Coronary artery (tissue), 2 donors: ENCODE results near the gene SCGB1C2.
A peak's percentile ranks its signal among the peaks of the same experiment; 100 is the strongest.
"Not testable (repeated sequence)": the region's sequence is repeated elsewhere in the genome, so short reads cannot be mapped to it uniquely, and the experiment has no call there.

Experiments used
- DNase-seq: peaks from one replicate; pipeline ENCODE4 v3.0.0-alpha.2; 2017; ENCODE audit warnings: low spot score
- H3K27ac ChIP-seq, 2 donors: fragments of 200-600 bp; sonication (generic); one replicate each; pipeline ENCODE4 v1.5.1; 2016 to 2019
- H3K4me3 ChIP-seq: fragments of 200-600 bp; sonication (generic); 2 replicates; pipeline ENCODE4 v1.5.1; 2016; ENCODE audit warnings: mild to moderate bottlenecking, moderate library complexity
- TF ChIP-seq, protein P1 (sequence below): fragments of 200-600 bp; sonication (generic); IDR thresholded peaks from one replicate; pipeline ENCODE4 v1.5.1; 2019; ENCODE audit warnings: antibody characterized with exemption

Gene SCGB1C2

DNA sequence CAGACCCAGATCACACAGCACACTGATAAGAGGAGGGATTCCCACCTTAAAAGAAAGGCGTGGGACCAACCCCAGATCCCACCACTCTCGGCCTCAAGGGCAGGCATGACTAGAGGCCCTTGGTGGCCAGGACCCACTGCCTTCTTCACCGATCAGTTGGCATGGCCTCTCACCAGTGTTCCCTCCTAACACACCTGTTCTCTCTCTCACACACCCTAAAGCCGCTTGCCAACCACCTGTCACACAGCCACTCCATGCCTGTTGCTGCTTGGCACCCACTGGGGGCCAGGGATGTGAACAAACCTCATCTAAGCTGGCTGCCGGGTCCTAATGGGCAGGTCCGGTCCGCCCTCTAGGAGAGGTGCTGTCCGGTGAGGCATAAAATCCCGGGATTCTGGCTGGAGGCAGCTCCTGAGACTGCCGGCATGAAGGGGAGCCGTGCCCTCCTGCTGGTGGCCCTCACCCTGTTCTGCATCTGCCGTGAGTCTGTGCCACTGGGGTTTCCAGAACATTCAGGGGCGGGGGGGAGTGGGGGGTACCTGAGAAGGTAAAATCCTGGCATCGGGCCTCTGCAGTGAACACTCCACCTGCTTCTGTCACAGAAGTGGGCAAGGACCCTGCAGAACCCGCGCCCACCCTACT, at the start of gene SCGB1C2:
Gene SCGB1C2 (plus strand): TSS at position 404 of the 642 bp plus-strand sequence. CDS start 22 bp downstream, at position 426.
- not testable (repeated sequence) for H3K4me3 ChIP-seq, H3K27ac ChIP-seq
- peak; percentile 22 for DNase-seq

DNA sequence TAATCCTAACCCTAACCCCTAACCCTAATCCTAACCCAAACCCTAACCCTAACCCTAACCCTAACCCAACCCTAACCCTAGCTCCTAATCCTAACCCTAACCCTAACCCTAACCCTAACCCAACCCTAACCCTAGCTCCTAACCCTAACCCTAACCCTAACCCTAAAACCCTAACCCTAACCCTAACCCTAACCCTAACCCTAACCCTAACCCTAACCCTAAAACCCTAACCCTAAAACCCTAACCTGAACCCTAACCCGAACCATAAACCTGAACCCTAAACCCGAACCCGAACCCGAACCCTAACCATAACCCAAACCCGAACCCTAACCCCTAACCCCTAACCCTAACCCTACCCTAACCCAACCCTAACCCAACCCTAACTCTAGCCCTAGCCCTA, 24.3 kb upstream of the SCGB1C2 start:
- H3K27ac ChIP-seq, H3K4me3 ChIP-seq, DNase-seq: not testable (repeated sequence)

DNA sequence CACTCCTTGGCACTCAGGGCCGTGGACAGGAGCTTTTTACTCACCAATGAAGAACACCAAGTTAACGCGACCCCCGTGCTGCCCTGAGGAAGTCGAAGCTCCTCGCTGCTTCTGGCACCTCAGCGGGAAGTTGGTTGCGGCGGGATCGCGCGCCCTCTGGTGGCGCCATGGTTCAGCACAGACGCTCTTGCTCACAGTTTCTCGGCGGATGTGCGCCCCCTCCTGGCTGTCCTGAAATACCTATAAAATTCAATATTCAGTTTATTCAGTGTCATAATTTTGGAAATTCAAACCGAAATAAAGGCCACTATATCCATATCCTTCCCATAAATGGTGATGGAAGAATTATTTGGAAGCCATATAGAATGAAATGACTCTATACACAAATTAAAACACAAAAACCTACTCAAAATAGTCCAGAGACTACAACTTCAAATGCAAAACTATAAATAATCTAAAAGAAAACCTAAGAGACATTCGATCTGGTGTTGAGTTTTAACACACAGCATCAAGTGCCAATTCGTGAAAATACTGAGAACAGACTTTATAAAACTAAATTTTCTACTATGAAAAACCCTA, 18.9 kb upstream of the SCGB1C2 start:
- DNase-seq, H3K27ac ChIP-seq, H3K4me3 ChIP-seq: not testable (repeated sequence)

DNA sequence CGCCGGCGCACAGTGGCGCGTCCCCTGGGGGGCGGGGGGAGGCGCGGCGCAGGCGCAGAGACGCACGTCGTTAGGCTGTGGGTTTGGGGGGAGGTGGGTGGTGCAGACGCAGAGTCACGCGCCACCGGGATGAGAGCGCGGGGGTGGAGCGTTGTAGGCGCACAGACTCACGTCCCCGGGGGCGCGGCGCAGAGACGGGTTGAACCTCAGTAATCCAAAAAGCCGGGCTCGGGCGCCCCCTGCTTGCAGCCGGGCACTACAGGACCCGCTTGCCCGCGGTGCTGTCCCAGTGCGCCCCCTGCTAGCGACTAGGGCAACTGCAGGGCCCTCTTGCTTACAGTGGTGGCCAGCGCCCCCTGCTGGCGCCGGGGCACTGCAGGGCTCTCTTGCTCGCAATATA, 3.4 kb upstream of the SCGB1C2 start:
- not testable (repeated sequence) for H3K4me3 ChIP-seq, H3K27ac ChIP-seq
- DNase-seq: peak; percentile 19

DNA sequence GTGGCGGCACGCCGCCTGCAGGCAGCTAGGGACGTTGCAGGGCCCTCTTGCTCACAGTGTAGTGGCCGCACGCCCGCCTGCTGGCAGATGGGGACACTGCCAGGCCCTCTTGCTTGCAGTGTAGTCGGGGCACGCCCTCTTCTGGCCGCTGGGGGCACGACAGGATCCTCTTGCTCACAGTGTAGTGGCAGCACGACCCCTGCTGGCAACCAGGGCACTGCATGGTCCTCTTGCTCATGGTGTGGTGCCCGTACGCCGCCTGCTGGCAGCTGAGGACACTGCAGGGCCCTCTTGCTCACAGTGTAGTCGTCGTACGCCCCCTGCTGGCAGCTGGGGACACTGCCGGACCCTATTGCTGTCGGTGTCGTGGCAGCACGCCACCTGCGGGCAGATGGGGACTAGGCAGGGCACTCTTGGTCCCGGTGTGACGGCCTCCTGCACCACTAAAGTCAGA, 3.0 kb upstream of the SCGB1C2 start:
- not testable (repeated sequence) for H3K27ac ChIP-seq, DNase-seq, H3K4me3 ChIP-seq

DNA sequence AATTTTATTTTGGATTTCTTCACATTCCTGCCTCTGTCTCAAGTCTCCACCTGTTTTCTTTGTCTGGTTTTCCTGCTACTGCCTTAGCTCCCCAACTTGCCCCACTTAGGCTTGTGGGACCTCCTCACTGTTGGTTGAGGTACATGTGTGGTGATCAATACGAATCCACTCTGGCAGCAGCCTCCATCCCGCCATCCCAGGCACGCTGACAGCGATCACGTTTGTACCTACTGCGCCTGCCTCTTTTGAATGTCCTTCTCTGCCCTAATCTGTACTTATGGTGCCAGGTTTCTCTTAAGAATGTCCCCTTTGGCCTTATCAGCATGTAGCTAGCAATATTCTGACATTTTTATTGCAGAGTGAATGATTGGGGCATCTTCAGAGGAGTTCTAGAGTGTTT, 2.3 kb upstream of the SCGB1C2 start:
- H3K4me3 ChIP-seq, DNase-seq, H3K27ac ChIP-seq: not testable (repeated sequence)

DNA sequence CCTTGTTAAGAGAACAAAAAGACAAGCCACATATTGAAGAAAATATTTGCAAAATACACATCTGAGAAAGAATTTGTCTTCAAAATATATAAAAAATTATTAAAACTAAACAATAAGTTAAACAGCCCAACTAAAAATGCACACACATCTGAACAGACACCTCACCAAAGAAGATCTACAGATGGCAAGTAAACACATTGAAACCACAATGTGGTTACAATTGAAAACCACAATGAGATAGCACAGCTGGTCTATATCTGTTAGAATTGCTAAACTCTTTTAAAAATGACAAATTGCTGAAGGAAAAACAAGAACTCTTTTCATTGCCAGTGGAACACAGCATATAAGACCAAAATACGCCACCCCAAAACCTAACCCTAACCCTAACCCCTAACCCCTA, 1.5 kb upstream of the SCGB1C2 start:
- not testable (repeated sequence) for H3K4me3 ChIP-seq, H3K27ac ChIP-seq, DNase-seq

DNA sequence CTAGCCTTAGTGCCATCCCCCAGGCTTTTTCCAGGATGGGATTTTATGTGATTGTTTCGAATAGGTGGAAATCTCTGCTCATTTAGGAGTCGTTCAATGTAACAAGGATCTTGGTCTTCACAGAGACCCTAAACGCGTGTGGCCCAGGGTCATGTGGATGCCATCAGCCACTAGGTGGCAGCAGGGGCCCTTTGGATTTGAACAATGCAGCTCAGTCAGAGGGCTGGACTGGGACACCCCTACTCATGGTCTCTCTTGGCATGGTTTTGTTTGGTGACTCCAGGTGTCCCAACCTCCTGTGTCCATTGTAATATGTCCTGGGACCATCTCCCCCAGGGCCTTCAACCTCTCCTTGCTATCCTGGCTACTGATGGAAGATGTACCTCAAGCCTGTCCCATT, 838 bp upstream of the SCGB1C2 start:
- not testable (repeated sequence) for H3K4me3 ChIP-seq, DNase-seq, H3K27ac ChIP-seq
- TF ChIP-seq, protein P1, sequence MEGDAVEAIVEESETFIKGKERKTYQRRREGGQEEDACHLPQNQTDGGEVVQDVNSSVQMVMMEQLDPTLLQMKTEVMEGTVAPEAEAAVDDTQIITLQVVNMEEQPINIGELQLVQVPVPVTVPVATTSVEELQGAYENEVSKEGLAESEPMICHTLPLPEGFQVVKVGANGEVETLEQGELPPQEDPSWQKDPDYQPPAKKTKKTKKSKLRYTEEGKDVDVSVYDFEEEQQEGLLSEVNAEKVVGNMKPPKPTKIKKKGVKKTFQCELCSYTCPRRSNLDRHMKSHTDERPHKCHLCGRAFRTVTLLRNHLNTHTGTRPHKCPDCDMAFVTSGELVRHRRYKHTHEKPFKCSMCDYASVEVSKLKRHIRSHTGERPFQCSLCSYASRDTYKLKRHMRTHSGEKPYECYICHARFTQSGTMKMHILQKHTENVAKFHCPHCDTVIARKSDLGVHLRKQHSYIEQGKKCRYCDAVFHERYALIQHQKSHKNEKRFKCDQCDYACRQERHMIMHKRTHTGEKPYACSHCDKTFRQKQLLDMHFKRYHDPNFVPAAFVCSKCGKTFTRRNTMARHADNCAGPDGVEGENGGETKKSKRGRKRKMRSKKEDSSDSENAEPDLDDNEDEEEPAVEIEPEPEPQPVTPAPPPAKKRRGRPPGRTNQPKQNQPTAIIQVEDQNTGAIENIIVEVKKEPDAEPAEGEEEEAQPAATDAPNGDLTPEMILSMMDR: peak; percentile 33

DNA sequence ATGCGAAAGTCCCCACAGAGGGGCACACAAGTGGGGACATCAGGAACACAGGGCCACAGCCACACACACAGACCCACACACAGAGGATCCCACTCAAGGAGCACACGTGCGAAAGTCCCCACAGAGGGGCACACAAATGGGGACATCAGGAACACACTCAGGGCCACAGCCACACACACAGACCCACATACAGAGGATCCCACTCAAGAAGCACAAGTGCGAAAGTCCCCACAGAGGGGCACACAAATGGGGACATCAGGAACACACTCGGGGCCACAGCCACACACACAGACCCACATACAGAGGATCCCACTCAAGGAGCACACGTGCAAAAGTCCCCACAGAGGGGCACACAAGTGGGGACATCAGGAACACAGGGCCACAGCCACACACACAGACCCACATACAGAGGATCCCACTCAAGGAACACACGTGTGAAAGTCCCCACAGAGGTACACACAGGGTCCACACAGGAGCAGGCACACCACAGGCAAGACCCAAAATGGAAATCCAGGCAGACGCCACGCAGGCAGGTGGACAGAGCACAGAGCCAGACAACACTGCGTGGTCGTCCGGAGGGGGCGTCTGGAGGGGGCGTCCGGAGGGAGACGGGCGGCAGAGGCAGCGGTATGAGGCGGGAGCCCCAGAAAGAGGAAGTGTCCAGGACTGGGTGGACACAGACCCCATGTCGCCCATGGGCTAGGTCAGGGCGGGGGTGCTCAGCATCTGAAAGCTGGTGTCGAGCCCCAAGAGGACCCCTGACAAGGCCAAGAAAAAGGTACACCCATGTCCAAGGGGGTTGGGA, 2.2 kb downstream of the SCGB1C2 start:
- not testable (repeated sequence) for H3K4me3 ChIP-seq, H3K27ac ChIP-seq, DNase-seq

DNA sequence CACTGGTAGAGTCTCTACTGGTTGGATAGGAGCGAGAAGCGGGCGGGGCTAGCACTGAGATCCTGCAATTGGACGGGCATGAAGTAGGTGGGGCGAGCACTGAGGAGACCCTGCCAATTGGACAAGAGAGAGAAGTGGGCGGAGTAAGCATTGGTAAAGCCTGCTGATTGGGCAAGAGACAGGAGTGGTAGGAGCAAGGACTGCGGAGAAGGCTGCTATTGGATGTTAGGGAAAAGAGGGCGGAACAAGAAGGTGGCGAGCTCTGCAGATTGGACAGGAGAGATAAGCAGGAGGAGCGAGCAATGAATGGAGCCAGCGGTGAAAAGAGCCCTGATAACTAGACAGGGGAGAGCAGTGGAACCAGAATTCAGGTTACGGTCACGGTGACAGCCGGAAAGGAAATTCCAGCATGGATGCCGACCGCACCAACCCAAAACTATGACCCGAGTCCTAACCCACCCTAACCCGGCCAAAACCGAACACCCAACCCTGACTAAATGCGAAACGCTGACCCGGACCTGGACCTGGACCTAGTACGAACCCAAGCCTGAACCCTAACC, 4.8 kb downstream of the SCGB1C2 start:
- H3K4me3 ChIP-seq: no peak overlapping the region
- TF ChIP-seq, protein P1: no peak
- H3K27ac ChIP-seq: no peak overlapping the region
- no peak for DNase-seq

DNA sequence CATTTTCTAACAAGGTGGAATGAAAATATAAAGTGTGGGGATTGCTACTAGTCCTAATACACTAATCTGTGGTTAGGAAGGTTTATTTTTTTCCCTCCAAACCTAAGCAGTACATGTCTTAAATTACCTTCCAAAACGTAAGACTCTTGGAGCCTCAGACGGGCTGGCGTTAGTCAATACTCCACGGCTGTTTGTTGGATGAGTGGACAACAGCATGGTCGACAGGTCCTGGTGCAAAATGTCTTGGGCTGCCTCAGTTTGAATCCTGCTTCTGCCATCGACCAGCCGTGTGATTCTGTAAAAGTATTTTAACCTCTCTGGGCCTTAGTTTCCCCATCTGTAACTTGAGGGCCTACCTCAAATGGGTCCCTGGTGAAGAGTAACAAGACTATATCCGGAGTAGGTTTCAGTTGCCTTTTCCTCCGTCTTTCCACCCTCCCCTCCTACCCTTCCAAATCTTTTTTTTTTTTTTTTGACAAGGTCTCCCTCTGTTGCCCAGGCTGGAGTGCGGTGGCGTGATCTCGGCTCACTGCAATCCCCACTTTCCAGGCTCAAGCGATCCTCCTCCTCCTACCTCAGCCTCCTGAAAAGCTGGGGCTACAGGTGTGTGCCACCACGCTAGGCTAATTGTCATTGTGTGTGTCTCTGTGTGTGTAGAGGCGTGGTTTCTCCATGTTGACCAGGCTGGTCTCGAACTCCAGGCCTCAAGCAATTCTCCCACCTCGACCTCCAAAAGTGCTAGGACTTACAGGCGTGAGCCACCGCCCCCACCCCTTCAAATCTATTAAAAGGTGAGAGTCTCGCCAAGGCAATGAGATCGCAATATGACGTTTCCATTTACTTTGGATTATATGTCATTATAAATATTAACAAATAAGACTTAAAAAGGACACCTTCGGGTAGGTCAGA, 5.8 kb downstream of the SCGB1C2 start:
- Histone ChIP-seq H3K27ac (no peak overlapping the region), H3K4me3 (no peak overlapping the region)
- DNase-seq: no peak
- TF ChIP-seq, protein P1: no peak
